Dendritic cell treated with granulocyte-macrophage colony-stimulating factor and Interleukin-4, amounts not matched to agents 40 ng/mL and 50 ng/mL, for 4 days (primary cell): ENCODE results near the gene TRMT44.
"Not testable (repeated sequence)": the region's sequence is repeated elsewhere in the genome, so short reads cannot be mapped to it uniquely, and the experiment has no call there.

Experiments
- H3K27ac Mint-ChIP-seq: one replicate; pipeline ENCODE4 v1.8.0; 2022; ENCODE audit warnings: mild to moderate bottlenecking, mixed read lengths
- H3K27me3 Mint-ChIP-seq: one replicate; pipeline ENCODE4 v1.8.0; 2022; ENCODE audit warnings: mild to moderate bottlenecking, mixed read lengths
- H3K36me3 Mint-ChIP-seq: one replicate; pipeline ENCODE4 v1.8.0; 2022; ENCODE audit warnings: low read depth, mixed read lengths
- H3K4me1 Mint-ChIP-seq: one replicate; pipeline ENCODE4 v1.8.0; 2022; ENCODE audit warnings: low read depth, mixed read lengths
- H3K4me3 Mint-ChIP-seq: one replicate; pipeline ENCODE4 v1.8.0; 2022; ENCODE audit warnings: mild to moderate bottlenecking, moderate library complexity, mixed read lengths
- H3K9me3 Mint-ChIP-seq: one replicate; pipeline ENCODE4 v1.8.0; 2022; ENCODE audit warnings: mixed read lengths
- intact Hi-C: fragments of 100-400 bp; cut with micrococcal nuclease; formaldehyde crosslinking; loops from one replicate; pipeline ENCODE4 v1.15.0; 2022

Gene TRMT44

GRCh38 chr4:8411351-8412180 lies 29.0 kb upstream of the TRMT44 start:
- Mint-ChIP-seq H3K36me3 (peaks cover 86% of the 10 kb centered on the region), H3K4me1 (peaks cover 16% of the 10 kb centered on the region), H3K27ac (no peak overlapping the region), H3K4me3 (no peak overlapping the region), H3K27me3 (no peaks in the 10 kb centered on the region), H3K9me3 (no peaks in the 10 kb centered on the region)
- intact Hi-C loops, result no loop called here

GRCh38 chr4:8412288-8412687 lies 28.3 kb upstream of the TRMT44 start:
- Mint-ChIP-seq H3K36me3 (peaks cover 89% of the 10 kb centered on the region), H3K4me3 (no peak overlapping the region), H3K4me1 (peaks cover 23% of the 10 kb centered on the region), H3K27ac (no peak overlapping the region), H3K9me3 (no peaks in the 10 kb centered on the region), H3K27me3 (no peaks in the 10 kb centered on the region)
- intact Hi-C loops, result no loop called here

- Mint-ChIP-seq H3K27ac (no peak overlapping the region), H3K27me3 (no peaks in the 10 kb centered on the region), H3K4me3 (no peak overlapping the region), H3K9me3 (no peaks in the 10 kb centered on the region), H3K4me1 (peaks cover 31% of the 10 kb centered on the region), H3K36me3 (peaks cover 73% of the 10 kb centered on the region)
- intact Hi-C loops, result no loop called here
Measured at GRCh38 chr4:8414377-8414776, 26.2 kb upstream of the TRMT44 start.

GRCh38 chr4:8417071-8417614 lies 23.4 kb upstream of the TRMT44 start:
- H3K27ac Mint-ChIP-seq, result no peak overlapping the region
- H3K4me3 Mint-ChIP-seq, result no peak overlapping the region
- no peaks in the 10 kb centered on the region for H3K27me3 Mint-ChIP-seq
- intact Hi-C loops, result no loop called here
- H3K36me3 Mint-ChIP-seq, result peaks cover 55% of the 10 kb centered on the region
- H3K4me1 Mint-ChIP-seq, result peaks cover 42% of the 10 kb centered on the region
- no peaks in the 10 kb centered on the region for H3K9me3 Mint-ChIP-seq

- Mint-ChIP-seq H3K27ac (peak overlapping the region; percentile 45), H3K4me1 (peaks cover 42% of the 10 kb centered on the region), H3K4me3 (no peak overlapping the region), H3K9me3 (no peaks in the 10 kb centered on the region), H3K36me3 (peaks cover 36% of the 10 kb centered on the region), H3K27me3 (no peaks in the 10 kb centered on the region)
- intact Hi-C loops, result no loop called here
Measured at GRCh38 chr4:8419222-8420041, 21.1 kb upstream of the TRMT44 start.

- intact Hi-C loops, H3K4me3 Mint-ChIP-seq, H3K27me3 Mint-ChIP-seq, H3K9me3 Mint-ChIP-seq: not testable (repeated sequence)
- peak overlapping the region; percentile 52 for H3K27ac Mint-ChIP-seq
- peaks cover 31% of the 10 kb centered on the region for H3K36me3 Mint-ChIP-seq
- peaks cover 42% of the 10 kb centered on the region for H3K4me1 Mint-ChIP-seq
Measured at GRCh38 chr4:8420151-8420550, 20.4 kb upstream of the TRMT44 start.

GRCh38 chr4:8422327-8422726 lies 18.2 kb upstream of the TRMT44 start:
- intact Hi-C loops, result no loop called here
- H3K4me1 Mint-ChIP-seq, result peaks cover 51% of the 10 kb centered on the region

GRCh38 chr4:8422786-8423185 lies 17.8 kb upstream of the TRMT44 start:
- Mint-ChIP-seq H3K27me3 (no peaks in the 10 kb centered on the region), H3K36me3 (peaks cover 11% of the 10 kb centered on the region), H3K4me1 (peaks cover 50% of the 10 kb centered on the region), H3K9me3 (no peaks in the 10 kb centered on the region), H3K27ac (no peak overlapping the region), H3K4me3 (no peak overlapping the region)
- intact Hi-C loops, result no loop called here

More at GRCh38 chr4:8422327-8422726, 18.2 kb upstream of the TRMT44 start:
- Mint-ChIP-seq H3K27me3 (no peaks in the 10 kb centered on the region), H3K36me3 (peaks cover 11% of the 10 kb centered on the region), H3K27ac (no peak overlapping the region), H3K9me3 (no peaks in the 10 kb centered on the region), H3K4me3 (no peak overlapping the region)

GRCh38 chr4:8427262-8427661 lies 13.3 kb upstream of the TRMT44 start:
- H3K36me3 Mint-ChIP-seq, result peaks cover 13% of the 10 kb centered on the region
- peaks cover 29% of the 10 kb centered on the region for H3K4me1 Mint-ChIP-seq
- H3K27me3 Mint-ChIP-seq, result no peaks in the 10 kb centered on the region
- peak overlapping the region; percentile 96 for H3K27ac Mint-ChIP-seq
- intact Hi-C loops, result no loop called here
- H3K4me3 Mint-ChIP-seq, result peak overlapping the region; percentile 98
- H3K9me3 Mint-ChIP-seq, result no peaks in the 10 kb centered on the region

- peaks cover 29% of the 10 kb centered on the region for H3K4me1 Mint-ChIP-seq
- no peaks in the 10 kb centered on the region for H3K9me3 Mint-ChIP-seq
- peak overlapping the region; percentile 96 for H3K27ac Mint-ChIP-seq
- H3K36me3 Mint-ChIP-seq, result peaks cover 13% of the 10 kb centered on the region
- H3K27me3 Mint-ChIP-seq, result no peaks in the 10 kb centered on the region
- intact Hi-C loops, result loop anchor here (1.0 kb wide), 1 partner anchor 12 kb away; the partner anchor contains the start of genes ACOX3 and TRMT44
- H3K4me3 Mint-ChIP-seq, result peak overlapping the region; percentile 98
Measured at GRCh38 chr4:8427761-8428287, 12.8 kb upstream of the TRMT44 start.

- H3K27ac Mint-ChIP-seq, result peak overlapping the region; percentile 96
- H3K4me1 Mint-ChIP-seq, result peaks cover 29% of the 10 kb centered on the region
- H3K36me3 Mint-ChIP-seq, result peaks cover 13% of the 10 kb centered on the region
- H3K9me3 Mint-ChIP-seq, result no peaks in the 10 kb centered on the region
- intact Hi-C loops, result loop anchor here (1.0 kb wide), 1 partner anchor 12 kb away; the partner anchor contains the start of genes ACOX3 and TRMT44
- H3K4me3 Mint-ChIP-seq, result peak overlapping the region; percentile 98
- H3K27me3 Mint-ChIP-seq, result no peaks in the 10 kb centered on the region
Measured at GRCh38 chr4:8428288-8429097, 12.1 kb upstream of the TRMT44 start.

GRCh38 chr4:8431553-8431952 lies 9.0 kb upstream of the TRMT44 start:
- no peak overlapping the region for H3K4me3 Mint-ChIP-seq
- H3K27ac Mint-ChIP-seq, result no peak overlapping the region
- intact Hi-C loops, result no loop called here
- H3K36me3 Mint-ChIP-seq, result peaks cover 18% of the 10 kb centered on the region
- H3K27me3 Mint-ChIP-seq, result no peaks in the 10 kb centered on the region
- peaks cover 29% of the 10 kb centered on the region for H3K4me1 Mint-ChIP-seq
- no peaks in the 10 kb centered on the region for H3K9me3 Mint-ChIP-seq

- peaks cover 24% of the 10 kb centered on the region for H3K4me1 Mint-ChIP-seq
- H3K27me3 Mint-ChIP-seq, result no peaks in the 10 kb centered on the region
- no peak overlapping the region for H3K27ac Mint-ChIP-seq
- peaks cover 16% of the 10 kb centered on the region for H3K36me3 Mint-ChIP-seq
- intact Hi-C loops, result no loop called here
- H3K9me3 Mint-ChIP-seq, result peaks cover 9% of the 10 kb centered on the region
- no peak overlapping the region for H3K4me3 Mint-ChIP-seq
Measured at GRCh38 chr4:8433136-8433535, 7.4 kb upstream of the TRMT44 start.
